Rectal smooth muscle tissue (tissue), 1 donor: ENCODE results near the gene GPRIN1.
"Not testable (repeated sequence)": the region's sequence is repeated elsewhere in the genome, so short reads cannot be mapped to it uniquely, and the experiment has no call there.

Source experiments
- H3K27ac ChIP-seq: one replicate; pipeline ENCODE4 v1.7.0; 2013; ENCODE audit warnings: low read depth, low read length, inconsistent platforms
- H3K27me3 ChIP-seq: one replicate; pipeline ENCODE4 v1.7.0; 2013; ENCODE audit warnings: low read length; ENCODE audit not compliant: control insufficient read depth, insufficient read depth
- H3K36me3 ChIP-seq: one replicate; pipeline ENCODE4 v1.7.0; 2013; ENCODE audit warnings: low read length; ENCODE audit not compliant: control insufficient read depth, insufficient read depth
- H3K4me1 ChIP-seq: one replicate; pipeline ENCODE4 v1.7.0; 2013; ENCODE audit warnings: low read length; ENCODE audit not compliant: control insufficient read depth, insufficient read depth
- H3K4me3 ChIP-seq: one replicate; pipeline ENCODE4 v1.7.0; 2013; ENCODE audit warnings: low read length
- H3K9ac ChIP-seq: one replicate; pipeline ENCODE4 v1.7.0; 2013; ENCODE audit warnings: low read length

The GPRIN1 gene

GRCh38 chr5:176562189-176562588 is 47.8 kb downstream of the GPRIN1 start:
- no peak overlapping the region for H3K27ac ChIP-seq
- H3K9ac ChIP-seq: no peak overlapping the region
- H3K4me3 ChIP-seq: no peak overlapping the region
- no peaks in the 10 kb centered on the region for H3K27me3 ChIP-seq
- no peaks in the 10 kb centered on the region for H3K4me1 ChIP-seq
- H3K36me3 ChIP-seq: no peaks in the 10 kb centered on the region

- H3K36me3 ChIP-seq: no peaks in the 10 kb centered on the region
- no peaks in the 10 kb centered on the region for H3K4me1 ChIP-seq
- H3K4me3 ChIP-seq: no peak overlapping the region
- H3K27me3 ChIP-seq: no peaks in the 10 kb centered on the region
- no peak overlapping the region for H3K9ac ChIP-seq
- H3K27ac ChIP-seq: no peak overlapping the region
Observed at GRCh38 chr5:176561259-176561658, 48.7 kb downstream of the GPRIN1 start.

- no peaks in the 10 kb centered on the region for H3K27me3 ChIP-seq
- no peak overlapping the region for H3K4me3 ChIP-seq
- H3K4me1 ChIP-seq: no peaks in the 10 kb centered on the region
- no peaks in the 10 kb centered on the region for H3K36me3 ChIP-seq
- H3K9ac ChIP-seq: no peak overlapping the region
- H3K27ac ChIP-seq: no peak overlapping the region
Observed at GRCh38 chr5:176560364-176560763, 49.6 kb downstream of the GPRIN1 start.

GRCh38 chr5:176559683-176560082 is 50.3 kb downstream of the GPRIN1 start:
- Histone ChIP-seq H3K36me3 (no peaks in the 10 kb centered on the region), H3K27me3 (no peaks in the 10 kb centered on the region), H3K27ac (no peak overlapping the region), H3K4me3 (no peak overlapping the region), H3K9ac (no peak overlapping the region), H3K4me1 (no peaks in the 10 kb centered on the region)

DNA sequence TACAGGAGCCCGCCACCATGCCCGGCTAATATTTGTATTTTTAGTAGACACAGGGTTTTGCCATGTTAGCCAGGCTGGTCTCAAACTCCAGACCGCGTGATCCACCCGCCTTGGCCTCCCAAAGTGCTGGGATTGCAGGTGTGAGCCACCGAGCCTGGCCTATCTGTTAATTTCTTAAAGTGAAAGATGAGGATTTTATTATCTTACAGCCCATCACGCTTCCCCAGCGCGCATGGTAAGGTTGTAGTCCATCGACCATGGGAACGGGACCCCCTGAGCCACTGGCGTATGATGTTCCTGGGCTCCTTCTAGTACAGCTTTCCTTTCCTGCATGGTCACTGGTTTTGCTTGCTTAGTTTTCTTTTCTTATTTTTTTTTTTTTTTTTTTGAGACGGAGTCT is 52.1 kb downstream of the GPRIN1 start:
- Histone ChIP-seq H3K9ac (no peak overlapping the region), H3K36me3 (no peaks in the 10 kb centered on the region), H3K27ac (no peak overlapping the region), H3K4me1 (no peaks in the 10 kb centered on the region), H3K4me3 (no peak overlapping the region), H3K27me3 (no peaks in the 10 kb centered on the region)

GRCh38 chr5:176553260-176554085 is 56.5 kb downstream of the GPRIN1 start:
- Histone ChIP-seq H3K27me3 (no peaks in the 10 kb centered on the region), H3K4me1 (no peaks in the 10 kb centered on the region), H3K4me3 (no peak overlapping the region), H3K36me3 (no peaks in the 10 kb centered on the region), H3K27ac (no peak overlapping the region), H3K9ac (no peak overlapping the region)

- no peak overlapping the region for H3K9ac ChIP-seq
- no peaks in the 10 kb centered on the region for H3K4me1 ChIP-seq
- no peaks in the 10 kb centered on the region for H3K36me3 ChIP-seq
- no peak overlapping the region for H3K27ac ChIP-seq
- no peak overlapping the region for H3K4me3 ChIP-seq
- no peaks in the 10 kb centered on the region for H3K27me3 ChIP-seq
Observed at GRCh38 chr5:176552332-176552869, 57.6 kb downstream of the GPRIN1 start.

DNA sequence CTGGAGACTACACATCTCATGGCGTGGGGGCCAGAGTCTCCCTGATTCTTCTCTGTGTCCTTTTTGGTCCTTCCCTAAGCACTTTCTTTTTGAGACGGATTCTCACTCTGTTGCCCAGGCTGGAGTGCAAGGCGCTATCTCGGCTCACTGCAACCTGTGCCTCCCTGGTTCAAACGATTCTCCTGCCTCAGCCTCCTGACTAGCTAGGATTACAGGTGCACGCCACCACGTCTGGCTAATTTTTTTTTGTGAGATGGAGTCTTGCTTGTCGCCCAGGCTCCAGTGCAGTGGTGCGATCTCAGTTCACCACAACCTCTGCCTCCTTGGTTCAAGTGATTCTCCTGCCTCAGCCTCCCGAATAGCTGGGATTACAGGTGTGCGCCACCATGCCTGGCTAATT is 59.0 kb downstream of the GPRIN1 start:
- not testable (repeated sequence) for H3K4me3 ChIP-seq, H3K36me3 ChIP-seq, H3K27ac ChIP-seq, H3K9ac ChIP-seq, H3K4me1 ChIP-seq, H3K27me3 ChIP-seq

- no peaks in the 10 kb centered on the region for H3K27me3 ChIP-seq
- H3K36me3 ChIP-seq: no peaks in the 10 kb centered on the region
- no peaks in the 10 kb centered on the region for H3K4me1 ChIP-seq
- no peak overlapping the region for H3K27ac ChIP-seq
- H3K9ac ChIP-seq: no peak overlapping the region
- peak overlapping the region; percentile 14 for H3K4me3 ChIP-seq
Observed at GRCh38 chr5:176550275-176550831, 59.6 kb downstream of the GPRIN1 start.

DNA sequence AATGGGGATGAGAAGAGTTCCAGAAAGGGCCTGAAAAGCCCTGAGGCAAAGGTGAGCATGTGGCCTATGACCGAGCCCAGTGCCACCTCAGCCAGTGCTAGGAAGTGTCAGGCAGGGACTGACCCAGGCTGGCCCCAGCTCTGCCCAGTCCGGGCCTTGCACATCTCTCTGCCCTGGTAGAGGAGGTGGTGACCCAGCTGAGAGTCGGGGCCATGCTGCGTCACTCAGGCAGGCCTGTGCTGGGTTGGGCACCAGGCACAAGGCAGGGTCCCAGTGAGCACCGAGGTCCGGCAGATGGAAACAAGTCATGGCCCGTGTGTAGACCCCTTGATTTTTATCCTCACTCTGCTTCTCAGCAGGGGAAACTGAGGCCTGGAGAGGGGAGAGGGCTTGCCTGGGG is 60.1 kb downstream of the GPRIN1 start:
- Histone ChIP-seq H3K36me3 (no peaks in the 10 kb centered on the region), H3K27me3 (no peaks in the 10 kb centered on the region), H3K27ac (no peak overlapping the region), H3K4me1 (no peaks in the 10 kb centered on the region), H3K9ac (no peak overlapping the region), H3K4me3 (peak overlapping the region; percentile 14)

GRCh38 chr5:176548967-176549444 is 61.0 kb downstream of the GPRIN1 start, which contains the start of gene CDHR2:
Gene CDHR2, plus strand, starts transcription at chr5:176549342. Its CDS starts 16,011 bp downstream, at chr5:176565353.
- Histone ChIP-seq H3K9ac (no peak within 1 kb of the TSS), H3K27me3 (no peaks in the 10 kb centered on the region), H3K36me3 (no peaks in the 10 kb centered on the region), H3K4me1 (no peaks in the 10 kb centered on the region), H3K4me3 (peak within 1 kb of the TSS; percentile 14), H3K27ac (peak within 1 kb of the TSS; percentile 56)

- Histone ChIP-seq H3K27me3 (no peaks in the 10 kb centered on the region), H3K36me3 (no peaks in the 10 kb centered on the region), H3K9ac (no peak overlapping the region), H3K4me3 (no peak overlapping the region), H3K27ac (peak overlapping the region; percentile 56), H3K4me1 (no peaks in the 10 kb centered on the region)
Observed at GRCh38 chr5:176547802-176548201, 62.2 kb downstream of the GPRIN1 start.
